ENCODE results near the gene THOP1. TPM values are rescaled to one million over a fixed set of nuclear protein-coding genes. Genes with fewer than 3 reads are reported as not detected.
"Not testable (repeated sequence)": the region's sequence is repeated elsewhere in the genome, so short reads cannot be mapped to it uniquely, and the experiment has no call there.

THOP1 gene
- total RNA-seq, 2 experiments from 2014 or later = 189 to 194 TPM

DNA sequence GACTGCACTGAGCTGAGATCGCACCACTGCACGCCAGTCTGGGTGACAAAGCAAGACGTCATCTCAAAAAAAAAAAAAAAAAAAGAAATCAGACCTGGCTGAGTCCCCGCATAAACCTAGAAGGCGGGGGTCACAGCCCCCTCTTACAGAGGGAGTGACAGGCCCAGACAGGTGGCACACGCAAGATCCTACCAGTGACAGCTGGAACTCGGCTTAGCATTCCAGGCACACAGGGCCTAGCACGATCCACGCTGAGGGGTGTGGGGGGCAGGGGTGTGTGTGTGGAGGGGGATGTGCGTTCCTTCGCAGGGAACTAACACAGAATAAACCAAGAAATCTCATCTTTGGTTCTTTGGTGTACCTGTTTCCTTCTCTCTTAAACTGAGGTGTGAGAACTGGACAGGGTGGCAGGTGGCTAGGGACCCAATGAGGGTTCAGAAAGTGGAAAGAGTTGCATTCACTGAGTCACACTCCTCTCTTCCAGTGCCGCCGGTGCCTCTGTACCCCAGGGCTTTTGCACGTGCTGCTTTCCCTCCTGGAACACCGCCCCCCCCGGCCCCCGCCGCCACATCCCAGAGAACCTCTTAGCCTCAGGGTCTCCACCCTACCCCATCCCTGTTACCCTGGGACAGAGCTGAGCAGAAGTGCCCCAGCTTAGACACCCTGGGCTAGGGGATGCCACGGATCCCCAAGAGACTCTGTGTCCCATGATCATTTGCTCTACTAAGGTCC, 7.2 kb upstream of the THOP1 start:
- ChIA-PET CTCF (no interaction called here), POLR2A (interaction anchor here (0.6 kb wide), 1 partner anchor 8 kb away, joined by 3 read pairs; no protein-coding TSS in a partner anchor)

DNA sequence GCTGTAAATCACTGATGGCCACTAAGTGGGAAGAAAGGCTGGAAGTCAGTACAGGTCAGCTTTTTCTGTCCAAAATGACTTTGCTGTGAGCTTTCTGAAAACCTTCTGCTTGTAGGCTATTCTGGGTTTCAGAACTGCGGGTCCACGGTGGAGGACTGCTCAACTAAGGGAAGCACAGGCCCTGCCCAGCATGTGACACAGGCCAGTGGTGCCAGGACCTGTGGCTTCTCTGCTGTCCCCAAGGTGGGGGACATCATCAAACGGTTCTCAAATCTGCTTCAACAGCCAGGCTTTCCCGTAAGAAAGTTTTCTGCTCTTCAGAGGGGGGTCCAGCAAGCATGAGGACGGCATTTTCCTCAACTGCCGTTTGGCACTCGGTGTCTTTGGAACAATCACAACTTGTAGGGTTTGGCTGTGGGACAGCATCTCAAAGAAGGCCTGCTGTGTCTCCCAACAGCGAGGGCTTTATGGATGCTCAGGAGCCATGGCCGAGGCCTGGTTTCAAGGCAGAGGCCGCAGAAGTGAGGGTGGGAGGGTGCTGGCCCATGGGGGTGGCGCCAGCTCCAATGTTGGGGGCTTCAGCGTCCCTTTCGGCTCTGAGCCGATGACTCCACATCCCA, 6.1 kb upstream of the THOP1 start:
- CTCF ChIA-PET = no interaction called here

DNA sequence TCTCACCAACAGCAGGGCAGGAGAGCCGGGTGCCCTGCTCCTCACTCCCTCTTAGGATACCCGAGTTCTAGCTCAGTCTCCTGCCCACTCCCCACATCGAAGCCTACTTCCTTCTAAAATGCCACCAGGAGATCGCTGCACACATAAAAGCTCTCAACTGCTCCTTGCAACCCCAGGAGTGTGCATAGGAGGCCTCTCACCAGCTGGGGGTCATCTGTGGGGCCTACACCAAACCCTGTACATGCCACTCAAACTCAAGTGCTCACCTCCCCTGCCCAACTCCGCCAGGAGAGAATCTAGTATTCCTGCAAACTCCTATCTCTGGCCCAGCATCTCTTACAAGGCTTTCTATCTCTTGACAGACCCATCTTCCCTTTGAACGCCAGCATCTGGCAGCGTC, 5.0 kb upstream of the THOP1 start:
- ChIA-PET CTCF (no interaction called here), POLR2A (no interaction called here)

More for the DNA sequence above, 6.1 kb upstream of the THOP1 start:
- POLR2A ChIA-PET = no interaction called here

DNA sequence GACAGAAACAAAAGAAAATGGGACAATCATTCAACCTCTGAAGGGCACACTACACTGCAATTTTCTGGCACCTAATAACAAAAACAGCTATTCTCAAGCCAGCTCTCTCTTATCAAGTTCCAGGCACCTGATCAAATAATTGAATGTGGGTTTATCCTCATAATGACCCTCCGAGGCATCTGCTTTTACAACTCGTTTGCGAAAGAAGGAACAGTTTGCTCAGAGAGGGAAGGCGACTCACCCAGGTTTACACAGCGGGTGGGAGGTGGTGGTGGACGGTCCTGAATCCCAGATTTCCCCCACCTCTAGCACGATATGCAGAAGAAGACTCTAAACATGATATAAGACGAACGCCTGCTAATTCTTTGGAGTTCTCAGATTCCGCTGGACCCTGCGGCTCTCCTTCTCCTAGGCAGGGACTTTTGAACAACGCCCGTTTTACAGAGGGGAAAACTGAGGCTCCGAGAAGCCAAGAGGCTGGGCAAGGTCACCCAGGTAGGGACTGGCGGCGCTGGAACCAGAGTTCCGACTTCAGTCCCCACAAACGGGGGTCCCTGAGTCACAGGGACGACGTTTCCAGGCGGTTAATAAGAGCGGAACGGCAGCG, 2.9 kb upstream of the THOP1 start:
- ChIA-PET POLR2A (no interaction called here), CTCF (interaction anchor here (0.8 to 1.8 kb wide), 2 partner anchors 33 to 37 kb away, joined by 3 to 4 read pairs; no protein-coding TSS in a partner anchor)

DNA sequence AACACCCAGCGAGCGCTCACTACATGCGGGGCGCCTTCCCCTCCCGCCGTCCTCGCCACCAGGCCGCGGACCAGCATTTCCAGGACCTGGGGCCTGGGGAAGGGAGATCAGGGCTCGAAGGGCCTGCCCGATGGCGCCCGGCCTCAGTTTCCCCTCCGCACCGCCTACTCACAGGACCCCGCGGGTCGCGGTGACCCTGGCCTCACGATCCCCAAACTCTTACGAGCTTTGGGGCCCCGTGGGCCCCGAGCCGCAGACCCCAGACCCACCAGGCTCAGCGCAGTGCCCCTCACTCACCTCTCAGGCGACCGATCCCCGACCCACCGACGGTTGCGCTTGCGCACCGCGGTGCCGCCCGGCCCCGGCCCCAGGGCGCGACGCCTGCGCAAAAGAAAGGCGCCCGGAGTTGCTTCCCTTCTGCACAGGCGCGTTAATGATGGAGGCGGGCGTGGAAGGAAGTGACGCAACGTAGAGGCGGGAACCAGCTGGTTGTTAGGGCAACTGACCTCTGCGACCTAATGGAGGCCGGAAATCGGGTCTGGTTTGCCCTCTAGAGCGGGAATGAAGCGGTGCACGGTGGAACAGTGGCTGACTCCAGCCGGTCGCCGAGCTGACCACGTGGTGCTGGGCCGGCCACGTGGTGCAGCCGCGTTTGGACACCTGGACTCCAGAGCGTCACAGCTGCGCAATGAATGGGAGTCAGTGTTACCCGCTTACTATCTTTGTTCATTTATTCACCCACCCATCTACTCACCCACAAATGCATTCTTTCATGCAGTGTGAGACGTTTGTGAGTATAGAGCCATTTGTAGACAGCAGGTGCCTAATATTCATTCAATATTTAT, 2.1 kb upstream of the THOP1 start, which contains the start of gene SGTA:
Gene SGTA (minus strand): TSS at position 338 of the 845 bp plus-strand sequence. CDS start 14,205 bp downstream, outside the sequence.
- ChIA-PET POLR2A (no interaction called here), CTCF (interaction anchor here (1.8 kb wide), 1 partner anchor 34 kb away, joined by 4 read pairs; no protein-coding TSS in a partner anchor)

DNA sequence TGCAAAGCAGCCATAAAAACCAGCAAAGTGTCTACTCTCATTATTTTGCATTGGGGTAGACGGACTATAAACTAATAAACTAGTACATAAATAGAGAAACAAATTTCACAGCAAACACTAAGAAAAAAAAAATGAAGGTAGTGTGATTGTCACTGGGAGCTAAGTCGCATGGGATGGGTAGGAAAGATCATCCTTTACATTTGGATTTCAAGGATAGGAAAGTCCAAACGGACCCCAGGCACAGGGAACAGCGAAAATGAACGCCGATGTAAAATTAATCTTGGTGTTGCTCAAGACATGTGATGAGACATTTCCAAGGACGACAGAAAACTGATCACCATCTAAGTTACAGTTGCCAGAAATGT, 1.5 kb upstream of the THOP1 start:
- ChIA-PET POLR2A (interaction anchor here (0.6 kb wide), 1 partner anchor 12 kb away, joined by 3 read pairs; no protein-coding TSS in a partner anchor), CTCF (interaction anchor here (1.8 kb wide), 1 partner anchor 34 kb away, joined by 4 read pairs; no protein-coding TSS in a partner anchor)

DNA sequence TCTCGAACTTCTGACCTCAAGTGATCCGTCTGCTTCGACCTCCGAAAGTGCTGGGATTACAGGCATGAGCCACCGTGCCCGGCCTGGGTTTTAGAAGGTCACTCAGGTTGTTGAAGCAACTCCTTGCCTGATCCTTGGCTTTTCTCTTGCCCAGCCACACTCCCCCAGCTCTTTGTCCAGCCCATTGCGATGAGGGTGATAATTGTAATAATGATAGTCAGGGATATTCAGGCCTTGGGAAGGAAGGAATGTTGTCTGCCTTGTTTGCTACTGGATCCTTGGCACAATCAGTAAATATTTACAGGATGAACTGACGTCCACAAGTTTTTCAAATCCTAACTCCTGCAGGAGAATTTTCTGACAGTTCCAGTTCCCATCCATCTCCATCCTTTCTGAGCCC, 1.8 kb downstream of the THOP1 start:
- CTCF ChIA-PET = interaction anchor here (0.6 to 0.7 kb wide), 2 partner anchors 71 to 1806 kb away, joined by 3 to 4 read pairs; no protein-coding TSS in a partner anchor
- POLR2A ChIA-PET = no interaction called here

DNA sequence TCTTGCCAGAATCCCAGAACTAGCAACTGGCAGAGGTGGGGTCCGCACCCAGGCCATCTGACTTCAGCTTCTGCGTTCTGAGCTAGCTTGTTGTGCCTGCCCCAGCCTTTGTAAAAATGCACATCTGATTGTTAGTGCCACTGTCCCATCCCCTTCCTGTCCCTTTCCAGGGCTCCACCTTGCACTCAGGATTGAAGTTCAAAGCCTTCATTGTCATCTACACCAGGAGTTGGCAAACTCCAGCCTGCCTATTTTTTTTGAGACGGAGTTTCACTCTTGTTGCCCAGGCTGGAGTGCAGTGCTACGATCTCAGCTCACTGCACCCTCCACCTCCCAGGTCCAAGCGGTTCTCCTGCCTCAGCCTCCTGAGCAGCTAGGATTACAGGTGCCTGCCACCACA, 2.9 kb downstream of the THOP1 start:
- CTCF ChIA-PET = interaction anchor here (0.8 to 1.1 kb wide), 2 partner anchors 32 to 50 kb away, joined by 3 read pairs; partner anchors contain the start of gene ZNF554
- POLR2A ChIA-PET = no interaction called here

DNA sequence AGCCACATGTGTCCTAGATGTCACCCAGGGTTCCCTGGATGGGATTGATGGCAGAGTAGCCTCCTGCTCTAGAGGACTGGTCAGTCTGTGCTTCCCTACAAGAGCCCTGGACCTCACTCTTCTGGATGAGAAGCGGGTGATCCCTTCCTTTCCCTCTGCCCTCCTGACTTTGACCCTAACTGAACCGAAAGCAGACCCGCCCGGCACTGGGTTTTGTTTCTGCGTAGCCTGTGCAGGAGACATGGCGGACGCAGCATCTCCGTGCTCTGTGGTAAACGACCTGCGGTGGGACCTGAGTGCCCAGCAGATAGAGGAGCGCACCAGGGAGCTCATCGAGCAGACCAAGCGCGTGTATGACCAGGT, 4.9 kb downstream of the THOP1 start:
- CTCF ChIA-PET = no interaction called here
- POLR2A ChIA-PET = no interaction called here

DNA sequence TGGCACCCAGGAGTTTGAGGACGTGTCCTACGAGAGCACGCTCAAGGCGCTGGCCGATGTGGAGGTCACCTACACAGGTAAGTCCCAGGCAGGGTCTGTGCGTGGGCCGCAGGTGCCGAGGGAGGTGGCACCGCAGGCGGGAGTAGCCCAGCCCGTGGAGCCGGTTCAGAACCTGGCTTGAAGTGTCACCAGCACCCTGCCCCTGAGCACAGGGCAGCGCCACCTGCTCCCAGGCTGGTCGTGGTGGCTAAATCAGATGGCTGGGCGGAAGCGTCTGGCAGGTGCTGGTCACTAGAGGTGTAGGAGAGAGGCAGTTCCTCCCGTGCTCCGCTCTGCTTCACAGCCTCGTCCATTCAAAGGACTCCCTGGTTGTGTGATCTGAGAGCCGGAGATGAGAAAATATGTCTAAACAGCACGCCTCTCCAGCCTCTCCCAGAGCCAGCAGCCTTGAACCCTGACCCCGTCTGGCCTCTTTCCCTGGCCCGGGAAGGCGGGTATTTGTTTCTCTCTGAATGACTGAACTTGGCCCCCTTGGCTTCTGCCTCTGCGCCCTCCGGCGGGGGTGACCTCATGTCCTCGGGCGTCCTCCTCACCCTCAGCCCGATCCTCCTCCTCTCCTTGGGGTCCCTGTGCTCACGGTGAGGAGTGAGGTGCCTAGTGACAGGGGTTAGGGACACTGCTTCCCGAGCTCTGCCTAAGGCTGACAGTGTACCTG, 5.4 kb downstream of the THOP1 start:
- POLR2A ChIA-PET = no interaction called here

DNA sequence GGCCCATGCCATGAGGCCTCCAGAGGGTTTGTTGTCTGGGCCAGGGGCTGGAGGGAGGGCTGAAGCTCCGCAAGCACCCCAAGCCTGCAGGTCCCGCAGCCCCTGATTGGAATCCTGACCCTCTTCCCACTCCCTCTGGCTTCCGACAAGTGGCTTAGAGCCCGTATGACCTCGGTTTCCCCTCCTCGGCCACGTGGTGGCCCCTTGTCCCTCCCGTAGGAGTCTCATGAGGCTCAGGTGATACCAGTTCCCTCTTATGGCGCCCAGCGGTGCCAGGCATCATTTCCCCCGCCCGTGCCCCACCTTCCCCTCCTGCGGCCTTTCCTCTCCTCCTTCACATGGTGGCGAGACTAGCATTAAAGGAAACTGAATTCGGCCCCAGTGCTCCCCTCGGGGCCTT, 6.1 kb downstream of the THOP1 start:
- ChIA-PET POLR2A (no interaction called here), CTCF (no interaction called here)

More for the DNA sequence above, 5.4 kb downstream of the THOP1 start:
- CTCF ChIA-PET = no interaction called here

DNA sequence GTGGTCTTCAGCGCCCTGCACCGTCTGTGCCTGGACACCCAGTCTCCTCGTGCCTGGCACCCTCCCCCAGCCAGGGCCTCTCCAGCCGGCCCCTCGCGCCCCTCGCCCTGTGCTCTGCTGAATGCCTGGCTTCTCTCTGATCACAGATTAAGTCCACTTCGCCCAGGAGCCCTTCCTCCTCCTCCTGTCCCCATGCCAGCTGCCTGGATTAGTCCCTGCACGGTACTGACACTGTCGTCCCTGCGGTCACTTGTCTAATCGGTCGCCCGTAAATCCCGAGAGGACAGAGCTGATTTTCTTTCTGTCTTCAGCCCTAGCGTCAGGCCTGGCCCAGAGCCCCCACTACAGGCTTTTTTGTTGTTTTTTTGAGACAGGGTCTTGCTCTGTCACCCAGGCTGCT, 6.6 kb downstream of the THOP1 start:
- POLR2A ChIA-PET = no interaction called here
- CTCF ChIA-PET = no interaction called here

DNA sequence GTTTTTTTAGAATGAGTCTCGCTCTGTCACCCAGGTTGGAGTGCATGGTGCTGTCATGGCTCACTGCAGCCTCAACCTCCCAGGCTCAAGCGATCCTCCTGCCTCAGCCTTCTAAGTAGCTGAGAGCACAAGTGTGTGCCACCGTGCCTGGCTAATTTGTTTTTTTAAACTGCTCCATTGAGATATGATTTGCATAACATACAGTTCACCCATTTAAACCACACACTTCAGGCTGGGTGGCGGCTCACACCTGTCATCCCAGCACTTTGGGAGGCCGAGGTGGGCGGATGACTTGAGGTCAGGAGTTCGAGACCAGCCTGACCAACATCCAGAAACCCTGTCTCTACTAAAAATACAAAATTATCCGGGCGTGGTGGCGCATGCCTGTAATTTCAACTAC, 7.4 kb downstream of the THOP1 start:
- POLR2A ChIA-PET, CTCF ChIA-PET: not testable (repeated sequence)

DNA sequence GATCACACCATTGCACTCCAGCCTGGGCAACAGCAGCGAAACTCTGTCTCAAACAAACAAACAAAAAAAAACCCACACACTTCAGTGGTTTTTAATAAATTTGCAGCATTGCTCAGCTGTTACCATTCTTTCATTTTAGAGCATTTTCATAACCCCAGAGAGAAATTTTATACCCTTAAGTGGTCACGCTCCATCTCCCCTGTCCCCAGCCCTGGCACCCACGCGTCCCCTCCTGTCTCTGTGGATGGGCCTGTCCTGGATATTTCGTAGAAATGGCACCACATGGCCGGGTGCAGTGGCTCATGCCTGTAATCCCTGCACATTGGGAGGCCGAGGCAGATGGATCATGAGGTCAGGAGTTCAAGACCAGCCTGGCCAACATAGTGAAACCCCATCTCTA, 7.8 kb downstream of the THOP1 start:
- ChIA-PET CTCF (no interaction called here), POLR2A (no interaction called here)

DNA sequence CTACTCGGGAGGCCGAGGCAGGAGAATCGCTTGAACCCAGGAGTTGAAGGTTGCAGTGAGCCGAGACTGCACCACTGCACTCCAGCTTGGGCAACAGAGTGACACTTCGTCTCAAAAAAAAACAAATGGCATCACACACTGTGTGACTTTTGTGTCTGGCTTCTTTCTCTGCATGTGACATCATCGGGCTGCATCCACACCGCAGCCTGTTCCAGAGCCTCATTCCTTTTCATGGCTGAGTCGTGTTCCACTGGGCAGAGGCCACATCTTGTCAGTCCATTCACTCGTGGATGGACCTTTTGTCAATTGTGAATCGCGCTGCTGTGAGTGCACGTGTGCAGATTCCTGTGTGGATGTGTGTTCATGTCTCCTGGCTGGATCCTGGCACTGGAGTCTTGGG, 8.3 kb downstream of the THOP1 start:
- POLR2A ChIA-PET = no interaction called here
- CTCF ChIA-PET = no interaction called here

DNA sequence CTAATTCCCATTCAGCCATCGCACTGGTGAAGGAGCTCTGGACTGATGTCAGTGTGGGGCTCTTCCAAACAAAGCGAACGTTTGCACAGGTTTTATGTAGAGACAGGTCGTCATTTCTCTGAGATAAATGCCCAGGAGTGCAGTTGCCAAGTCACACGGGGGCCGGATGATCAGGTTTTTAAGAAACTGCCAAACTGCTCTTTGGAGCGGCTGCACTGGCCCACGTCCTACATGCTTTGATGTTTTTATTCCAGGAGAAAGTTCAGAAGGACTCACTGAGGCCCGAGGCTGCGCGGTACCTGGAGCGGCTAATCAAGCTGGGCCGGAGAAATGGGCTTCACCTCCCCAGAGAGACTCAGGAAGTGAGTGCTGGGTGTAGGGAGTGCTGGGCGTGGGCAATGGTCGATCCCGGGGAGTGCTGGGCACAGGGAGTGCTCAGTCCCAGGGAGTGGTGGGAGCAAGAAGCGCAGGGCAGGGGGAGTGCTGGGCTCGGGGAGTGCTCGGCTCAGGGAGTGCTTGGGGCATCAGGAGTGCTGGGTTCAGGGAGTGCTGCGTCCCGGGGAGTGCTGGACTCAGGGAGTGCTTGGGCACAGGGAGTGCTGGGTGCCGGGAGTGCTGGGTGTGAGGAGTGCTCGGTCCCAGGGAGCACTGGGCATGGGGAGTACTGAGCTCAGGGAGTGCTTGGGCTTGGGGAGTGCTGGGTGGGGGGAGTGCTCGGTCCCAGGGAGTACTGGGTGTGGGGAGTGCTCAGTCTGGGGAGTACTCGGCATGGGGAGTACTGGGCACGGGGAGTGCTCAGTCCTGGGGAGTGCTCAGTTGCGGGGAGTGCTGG, 10.7 kb downstream of the THOP1 start:
- ChIA-PET POLR2A (interaction anchor here (0.7 kb wide), 1 partner anchor 12 kb away, joined by 3 read pairs; no protein-coding TSS in a partner anchor), CTCF (interaction anchor here (0.9 kb wide), 1 partner anchor 46 kb away, joined by 3 read pairs; no protein-coding TSS in a partner anchor)

DNA sequence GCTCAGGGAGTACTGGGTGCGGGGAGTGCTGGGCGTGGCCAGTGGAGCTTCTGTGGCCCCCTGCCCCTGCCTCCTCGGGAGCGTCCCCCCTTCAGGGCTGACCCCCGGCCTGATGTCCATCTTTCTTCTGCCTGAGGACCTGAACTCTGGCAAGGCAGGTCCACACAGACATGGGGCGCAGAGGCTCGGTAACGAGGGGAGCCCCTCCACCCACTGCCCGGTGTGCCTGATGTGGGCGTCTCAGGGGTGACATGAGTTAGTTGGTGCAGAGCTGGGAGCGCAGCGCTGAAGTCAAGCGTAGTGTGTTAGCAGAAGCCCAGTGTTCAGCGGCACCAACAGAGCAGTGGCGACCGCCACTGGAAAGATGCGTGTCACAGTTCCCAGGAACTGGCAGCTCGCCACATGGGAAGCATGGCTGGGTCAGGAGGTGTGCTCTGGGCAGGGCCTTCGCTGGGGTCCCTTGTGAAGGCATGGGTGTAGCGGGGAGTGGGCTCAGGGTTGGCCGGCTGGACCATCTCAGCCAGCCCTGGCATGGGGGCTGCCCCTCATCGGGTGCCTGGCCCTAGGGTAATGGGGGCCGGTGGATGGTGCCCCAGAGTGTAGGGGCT, 11.5 kb downstream of the THOP1 start:
- POLR2A ChIA-PET = no interaction called here
- CTCF ChIA-PET = no interaction called here

DNA sequence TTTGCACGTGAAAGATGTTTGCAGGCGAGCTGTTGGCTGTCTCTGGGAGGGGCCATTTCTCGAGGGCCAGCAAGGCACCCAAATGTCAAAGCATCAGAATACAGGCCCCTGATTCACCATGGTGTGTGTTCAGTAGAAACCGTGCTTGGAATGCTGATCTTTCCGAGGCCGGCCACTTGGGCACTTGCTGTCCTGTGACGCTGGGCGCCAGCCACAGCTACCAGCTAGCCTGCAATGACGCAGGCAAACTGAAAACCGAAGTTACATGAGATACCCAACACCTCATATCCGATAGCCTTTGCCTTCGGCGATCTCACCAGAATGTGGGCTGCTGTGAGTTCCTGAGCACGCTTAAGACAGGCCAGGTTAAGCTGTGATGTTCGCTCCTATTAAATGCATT, 12.0 kb downstream of the THOP1 start:
- ChIA-PET POLR2A (no interaction called here), CTCF (no interaction called here)

Measured in activated CD8-positive, alpha-beta memory T cell treated with anti-CD3 and anti-CD28 coated beads for 36 hours (primary cell).